ENCODE measurements around the gene DNAH3. TPM values are rescaled to one million over a fixed set of nuclear protein-coding genes. Genes with fewer than 3 reads are reported as not detected.

The DNAH3 gene
- total RNA-seq, 1 experiment from 2014 or later: not detected

DNA sequence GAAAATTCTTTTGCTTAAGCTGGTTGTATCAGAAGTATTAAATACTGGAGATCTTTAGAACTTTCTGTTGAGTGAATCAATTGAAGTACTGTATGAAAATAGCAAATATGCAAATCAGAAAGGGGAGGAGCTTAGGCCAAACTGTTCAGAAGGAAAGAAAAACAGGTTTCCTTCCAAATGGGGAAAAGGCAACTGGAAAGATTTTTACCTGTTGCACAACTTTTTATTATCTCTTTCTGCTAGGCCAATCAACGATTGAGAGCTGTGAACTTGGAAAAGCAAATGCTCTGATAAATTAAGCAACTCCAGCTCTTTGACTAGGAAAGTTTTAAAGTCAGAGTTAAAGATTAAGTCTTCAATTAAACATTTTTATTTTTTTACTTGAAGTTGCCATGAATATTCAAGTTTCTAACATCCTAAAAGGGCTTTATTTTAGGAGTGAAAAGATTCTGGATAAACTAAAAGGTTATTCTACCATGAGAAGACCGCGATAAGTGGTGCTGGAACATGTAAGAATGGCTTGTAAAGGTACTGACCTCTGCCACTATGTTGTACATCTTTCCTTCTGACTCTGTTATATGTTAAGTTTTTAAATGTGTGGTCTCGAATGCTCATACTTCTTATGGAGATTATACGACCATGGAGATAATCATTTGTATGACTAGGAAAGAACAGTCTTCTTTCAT lies 266.9 kb downstream of the DNAH3 start:
- no peak for DNase-seq (ENCODE audit: low read depth)

Other genes with a start within 250 kb of the DNAH3 start
- 13.0 and 20.7 TPM in 2 replicates for gene LDAF1, start 7.8 kb upstream of the DNAH3 start, total RNA-seq (2014; rRNA removed; shearing (Covaris generic))
- gene ZP2, start 60.7 kb upstream of the DNAH3 start, total RNA-seq (2014; rRNA removed; shearing (Covaris generic)): not detected in 2 replicates
- gene ANKS4B, start 82.9 kb upstream of the DNAH3 start, total RNA-seq (2014; rRNA removed; shearing (Covaris generic)): not detected in 2 replicates
- gene CRYM, start 127.4 kb upstream of the DNAH3 start, total RNA-seq (2014; rRNA removed; shearing (Covaris generic)): 0.10 TPM in 1 of 2 replicates, not detected in the other